Neutrophil (primary cell): Measurements from ENCODE around the gene PCDHGB1.
"Not testable (repeated sequence)": the region's sequence is repeated elsewhere in the genome, so short reads cannot be mapped to it uniquely, and the experiment has no call there.

Experiments
- H3K27ac ChIP-seq: fragments of 200-600 bp; sonication (generic); 2 replicates; pipeline ENCODE4 v1.5.1; 2016; ENCODE audit warnings: mild to moderate bottlenecking, moderate library complexity
- H3K27me3 ChIP-seq: fragments of 200-600 bp; sonication (generic); 2 replicates; pipeline ENCODE4 v1.6.0; 2016; ENCODE audit warnings: mild to moderate bottlenecking
- H3K36me3 ChIP-seq: fragments of 200-600 bp; sonication (generic); 2 replicates; pipeline ENCODE4 v1.5.1; 2017
- H3K4me1 ChIP-seq, 2 experiments: fragments of 200-600 bp in 1 of 2; sonication (generic) in 1 of 2; 1 replicate in 1 of 2; 2 replicates in 1 of 2; pipeline versions ENCODE4 v1.5.1 to v1.6.1; 2013 to 2016; ENCODE audit warnings: low read depth in 1 of 2, low read length in 1 of 2, mild to moderate bottlenecking in 1 of 2, moderate library complexity in 1 of 2; ENCODE audit not compliant: control insufficient read depth in 1 of 2, insufficient read depth in 1 of 2
- H3K4me3 ChIP-seq, 2 experiments: fragments of 200-600 bp in 1 of 2; sonication (generic) in 1 of 2; 1 replicate in 1 of 2; 2 replicates in 1 of 2; pipeline ENCODE4 v1.5.1; 2013 to 2016; ENCODE audit warnings: low read depth in 1 of 2, low read length in 1 of 2, mild to moderate bottlenecking in 1 of 2, moderate library complexity in 1 of 2
- H3K9me3 ChIP-seq: fragments of 200-600 bp; sonication (generic); 2 replicates; pipeline ENCODE4 v1.5.1; 2016
- CTCF ChIP-seq: fragments of 200-600 bp; sonication (generic); IDR thresholded peaks from 2 replicates; pipeline ENCODE4 v1.5.1; 2016; ENCODE audit warnings: antibody characterized with exemption

The PCDHGB1 gene

GRCh38 chr5:141330299-141331080, 19.4 kb upstream of the PCDHGB1 start, which contains the start of gene PCDHGA1:
PCDHGA1 (plus strand) TSS chr5:141330514.
- H3K9me3 ChIP-seq: peaks cover 19% of the 10 kb centered on the region
- H3K4me3 ChIP-seq: no peak within 1 kb of the TSS
- peaks cover 100% of the 10 kb centered on the region for H3K27me3 ChIP-seq
- no peak for TF ChIP-seq CTCF
- no peaks in the 10 kb centered on the region for H3K4me1 ChIP-seq
- no peaks in the 10 kb centered on the region for H3K36me3 ChIP-seq
- no peak within 1 kb of the TSS for H3K27ac ChIP-seq

- not testable (repeated sequence) for H3K36me3 ChIP-seq, H3K4me3 ChIP-seq, H3K27ac ChIP-seq, H3K4me1 ChIP-seq
- peaks cover 19% of the 10 kb centered on the region for H3K9me3 ChIP-seq
- H3K27me3 ChIP-seq: peaks cover 100% of the 10 kb centered on the region
Observed at GRCh38 chr5:141332571-141332970, 17.3 kb upstream of the PCDHGB1 start.

- peaks cover 100% of the 10 kb centered on the region for H3K27me3 ChIP-seq
- H3K36me3 ChIP-seq: no peaks in the 10 kb centered on the region
- TF ChIP-seq CTCF: no peak
- no peak within 1 kb of the TSS for H3K4me3 ChIP-seq
- H3K27ac ChIP-seq: no peak within 1 kb of the TSS
- H3K9me3 ChIP-seq: peaks cover 11% of the 10 kb centered on the region
- no peaks in the 10 kb centered on the region for H3K4me1 ChIP-seq
Observed at GRCh38 chr5:141338538-141339306, 11.2 kb upstream of the PCDHGB1 start, which contains the start of gene PCDHGA2. PCDHGA2 (plus strand) TSS chr5:141338760.

- peaks cover 98% of the 10 kb centered on the region for H3K27me3 ChIP-seq
- H3K4me3 ChIP-seq: not testable (repeated sequence)
- H3K9me3 ChIP-seq: peaks cover 17% of the 10 kb centered on the region
Observed at GRCh38 chr5:141340781-141341354, 9.0 kb upstream of the PCDHGB1 start.

GRCh38 chr5:141342773-141343172, 7.1 kb upstream of the PCDHGB1 start:
- Histone ChIP-seq H3K4me1 (no peaks in the 10 kb centered on the region), H3K27me3 (peaks cover 94% of the 10 kb centered on the region), H3K27ac (no peak overlapping the region), H3K9me3 (peaks cover 17% of the 10 kb centered on the region), H3K36me3 (no peaks in the 10 kb centered on the region), H3K4me3 (no peak overlapping the region)
- TF ChIP-seq CTCF: no peak

More at GRCh38 chr5:141340781-141341354, 9.0 kb upstream of the PCDHGB1 start:
- not testable (repeated sequence) for H3K27ac ChIP-seq, H3K4me1 ChIP-seq, H3K36me3 ChIP-seq

- Histone ChIP-seq H3K27ac (no peak within 1 kb of the TSS), H3K4me3 (peak within 1 kb of the TSS in 1 of 2 experiments; percentile 4), H3K27me3 (peaks cover 89% of the 10 kb centered on the region), H3K9me3 (peaks cover 17% of the 10 kb centered on the region), H3K36me3 (no peaks in the 10 kb centered on the region), H3K4me1 (no peaks in the 10 kb centered on the region)
- TF ChIP-seq CTCF: no peak
Observed at GRCh38 chr5:141343242-141343952, 6.5 kb upstream of the PCDHGB1 start, which contains the start of gene PCDHGA3. PCDHGA3 (plus strand) TSS chr5:141343829; CDS start chr5:141344034, 205 bp downstream.
